SH-SY5Y (cell line): Measurements from ENCODE around the gene PRTN3.

Experiments
- GATA2 ChIP-seq: IDR thresholded peaks from 2 replicates; pipeline ENCODE4 v1.6.1; 2011; ENCODE audit warnings: mild to moderate bottlenecking, low read depth, low read length
- GATA3 ChIP-seq: IDR thresholded peaks from 2 replicates; pipeline ENCODE4 v1.6.1; 2011; ENCODE audit warnings: low read depth, mild to moderate bottlenecking, low read length, moderate library complexity

- no peak for TF ChIP-seq GATA3
- TF ChIP-seq GATA2, result no peak
These were observed 27.3 kb upstream of the PRTN3 start for GRCh38 chr19:813219-814151.
